ENCODE data around the gene SLC25A1.

DNA sequence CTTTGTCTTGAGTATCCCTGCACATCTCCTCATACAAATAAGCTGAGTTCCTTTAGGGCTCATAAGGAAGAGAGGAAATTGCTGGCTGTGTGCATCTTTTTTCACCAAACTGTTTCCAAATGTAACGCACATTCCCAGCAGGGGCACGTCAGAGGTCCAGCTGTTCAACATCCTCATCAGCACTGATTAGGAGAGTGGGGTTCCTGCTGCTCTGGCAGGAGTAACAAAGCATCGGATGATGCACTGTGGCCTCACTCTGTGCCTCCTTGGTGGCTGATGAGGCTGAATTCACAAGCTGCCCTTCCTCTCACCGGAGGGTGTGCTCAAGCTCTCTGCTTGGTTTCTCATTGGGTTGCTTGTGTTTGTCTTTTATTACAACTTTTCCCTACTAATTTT, 35.5 kb upstream of the SLC25A1 start:
- TF ChIP-seq, protein P1, sequence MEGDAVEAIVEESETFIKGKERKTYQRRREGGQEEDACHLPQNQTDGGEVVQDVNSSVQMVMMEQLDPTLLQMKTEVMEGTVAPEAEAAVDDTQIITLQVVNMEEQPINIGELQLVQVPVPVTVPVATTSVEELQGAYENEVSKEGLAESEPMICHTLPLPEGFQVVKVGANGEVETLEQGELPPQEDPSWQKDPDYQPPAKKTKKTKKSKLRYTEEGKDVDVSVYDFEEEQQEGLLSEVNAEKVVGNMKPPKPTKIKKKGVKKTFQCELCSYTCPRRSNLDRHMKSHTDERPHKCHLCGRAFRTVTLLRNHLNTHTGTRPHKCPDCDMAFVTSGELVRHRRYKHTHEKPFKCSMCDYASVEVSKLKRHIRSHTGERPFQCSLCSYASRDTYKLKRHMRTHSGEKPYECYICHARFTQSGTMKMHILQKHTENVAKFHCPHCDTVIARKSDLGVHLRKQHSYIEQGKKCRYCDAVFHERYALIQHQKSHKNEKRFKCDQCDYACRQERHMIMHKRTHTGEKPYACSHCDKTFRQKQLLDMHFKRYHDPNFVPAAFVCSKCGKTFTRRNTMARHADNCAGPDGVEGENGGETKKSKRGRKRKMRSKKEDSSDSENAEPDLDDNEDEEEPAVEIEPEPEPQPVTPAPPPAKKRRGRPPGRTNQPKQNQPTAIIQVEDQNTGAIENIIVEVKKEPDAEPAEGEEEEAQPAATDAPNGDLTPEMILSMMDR (IDR thresholded peaks at IDR 0.05): no peak
- TF ChIP-seq SMC3 (IDR thresholded peaks at IDR 0.05) (no peak), POLR2A (IDR thresholded peaks at IDR 0.05; ENCODE audit: low read length) (no peak), RNF2 (IDR thresholded peaks at IDR 0.05; ENCODE audit: borderline replicate concordance, low read depth) (no peak)

Data from A549 (cell line).